Right cardiac atrium (tissue), 5 donors: ENCODE data around the gene ESPNL. TPM values are rescaled to one million over a fixed set of nuclear protein-coding genes. Genes with fewer than 3 reads are reported as not detected.

Source experiments
- ATAC-seq, 2 donors: fragments of 200-7000 bp; cut with Tn5 transposase; one replicate each; pipeline versions ENCODE4 v1.8.0 to v1.9.1; 2020; ENCODE audit warnings: moderate library complexity in 2 of 2, mild to moderate bottlenecking in 1 of 2
- DNase-seq, 3 donors: peaks; one replicate each; pipeline ENCODE4 v3.0.0-alpha.2; 2020
- H3K27ac ChIP-seq: one replicate; pipeline ENCODE4 v1.5.1; 2013; ENCODE audit warnings: mild to moderate bottlenecking, low read length, control low read depth, moderate library complexity
- H3K27me3 ChIP-seq: one replicate; pipeline ENCODE4 v1.6.1; 2013; ENCODE audit not compliant: control insufficient read depth, insufficient read depth
- H3K4me1 ChIP-seq: one replicate; pipeline ENCODE4 v1.6.1; 2013; ENCODE audit warnings: low read length; ENCODE audit not compliant: control insufficient read depth, insufficient read depth
- H3K4me3 ChIP-seq: one replicate; pipeline ENCODE4 v1.5.1; 2013; ENCODE audit warnings: low read length, control low read depth
- H3K9me3 ChIP-seq: one replicate; pipeline ENCODE4 v1.6.1; 2013; ENCODE audit warnings: low read length; ENCODE audit not compliant: control insufficient read depth
- WGBS: extraction: QIAGEN DNeasy Blood & Tissue Kit; methylation state at CpG from one replicate; pipeline ENCODE4 v1.1.7; 2013; 5-methylcytosine and 5-hydroxymethylcytosine counted together
- intact Hi-C, 4 donors: fragments of 100-400 bp; cut with DNase I; formaldehyde crosslinking; loops; one replicate each; pipeline versions ENCODE4 v1.11.0 to v1.14.0; 2022 to 2023
- polyA plus RNA-seq: library from polyadenylated mRNA; stranded (reverse); fragments of 200-250 nt; gene quantifications from one replicate; pipeline ENCODE4 v1.2.3, GENCODE V29; 2013
- total RNA-seq, 4 donors: library from RNA; stranded (reverse); fragmentation: NEBNext Ultra II Directional; extraction: Animal tissue kit (Norgen Biotek cat#: 25700); gene quantifications; one replicate each; pipeline ENCODE4 v1.2.1, GENCODE V29; 2021
- donor health status: healthy with polysubstance abuse.
- donor health status: DM: no; HTN: yes; CAD: no.
- donor health status: DM: no; HTN: no; CAD: no.
- donor health status: DM: no; HTN: yes; CAD: no; lungs with severe emphysema.
- donor health status: DM: yes; HTN: yes; CAD: no.

The ESPNL gene
- total and polyA plus RNA-seq, 5 donors, result 0.29 to 0.79 (median 0.57) TPM

GRCh38 chr2:238133499-238134392, 33.6 kb downstream of the ESPNL start:
- Histone ChIP-seq H3K4me1 (no peaks in the 10 kb centered on the region), H3K9me3 (no peaks in the 10 kb centered on the region), H3K27ac (no peak overlapping the region), H3K4me3 (no peak overlapping the region), H3K27me3 (no peaks in the 10 kb centered on the region)
- ATAC-seq (no peak), DNase-seq (peak; percentile 17 to 60 (median 51))
- WGBS, result 72% methylated on average over 14 of the region's 14 CpGs
- intact Hi-C loops, result no loop called here

- no peaks in the 10 kb centered on the region for H3K9me3 ChIP-seq
- no peak overlapping the region for H3K27ac ChIP-seq
- intact Hi-C loops, result no loop called here
- 89% methylated on average over 11 of the region's 11 CpGs for WGBS
- no peaks in the 10 kb centered on the region for H3K4me1 ChIP-seq
- H3K4me3 ChIP-seq, result no peak overlapping the region
- no peak for ATAC-seq
- H3K27me3 ChIP-seq, result no peaks in the 10 kb centered on the region
- peak in 2 of 3 donors; percentile 14 to 41 for DNase-seq
These were observed 34.2 kb downstream of the ESPNL start for GRCh38 chr2:238134393-238134785.

- no peaks in the 10 kb centered on the region for H3K4me1 ChIP-seq
- peak in 1 of 3 donors; percentile 23 for DNase-seq
- no peak overlapping the region for H3K4me3 ChIP-seq
- 84% methylated on average over 15 of the region's 15 CpGs for WGBS
- H3K9me3 ChIP-seq, result no peaks in the 10 kb centered on the region
- intact Hi-C loops, result no loop called here
- no peaks in the 10 kb centered on the region for H3K27me3 ChIP-seq
- ATAC-seq, result no peak
- no peak overlapping the region for H3K27ac ChIP-seq
These were observed 35.5 kb downstream of the ESPNL start for GRCh38 chr2:238135601-238136150.

GRCh38 chr2:238136820-238137537, 36.8 kb downstream of the ESPNL start:
- H3K4me3 ChIP-seq, result no peak overlapping the region
- 28% methylated on average over 14 of the region's 14 CpGs for WGBS
- H3K4me1 ChIP-seq, result no peaks in the 10 kb centered on the region
- H3K9me3 ChIP-seq, result no peaks in the 10 kb centered on the region
- no peaks in the 10 kb centered on the region for H3K27me3 ChIP-seq
- peak overlapping the region; percentile 33 for H3K27ac ChIP-seq
- peak; percentile 37 to 44 for ATAC-seq
- peak; percentile 68 to 87 (median 83) for DNase-seq
- intact Hi-C loops, result no loop called here

DNA sequence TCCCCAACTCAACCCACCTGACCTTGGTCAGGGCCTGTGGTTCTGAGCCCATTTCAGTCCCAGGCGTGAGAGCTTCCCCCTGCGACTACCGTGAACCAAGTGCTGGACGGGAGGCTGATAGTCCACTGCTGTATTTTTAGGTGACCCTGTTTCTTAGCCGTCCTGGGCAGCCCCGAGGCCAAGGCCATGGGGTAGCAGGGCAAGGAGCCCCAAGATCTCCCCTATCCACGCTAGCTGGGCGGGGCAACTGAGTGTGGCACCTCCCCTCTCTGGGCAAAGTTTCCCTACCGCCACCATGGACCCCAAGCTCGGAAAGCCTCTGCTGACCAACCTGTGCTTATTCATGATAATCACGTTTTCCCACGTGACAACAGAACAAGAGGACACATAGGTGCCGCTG, 37.7 kb downstream of the ESPNL start:
- no peak for ATAC-seq
- intact Hi-C loops, result no loop called here
- no peak for DNase-seq
- Histone ChIP-seq H3K4me1 (no peaks in the 10 kb centered on the region), H3K27ac (peak overlapping the region; percentile 32), H3K4me3 (no peak overlapping the region), H3K27me3 (no peaks in the 10 kb centered on the region), H3K9me3 (no peaks in the 10 kb centered on the region)
- 72% methylated on average over 13 of the region's 13 CpGs for WGBS

DNA sequence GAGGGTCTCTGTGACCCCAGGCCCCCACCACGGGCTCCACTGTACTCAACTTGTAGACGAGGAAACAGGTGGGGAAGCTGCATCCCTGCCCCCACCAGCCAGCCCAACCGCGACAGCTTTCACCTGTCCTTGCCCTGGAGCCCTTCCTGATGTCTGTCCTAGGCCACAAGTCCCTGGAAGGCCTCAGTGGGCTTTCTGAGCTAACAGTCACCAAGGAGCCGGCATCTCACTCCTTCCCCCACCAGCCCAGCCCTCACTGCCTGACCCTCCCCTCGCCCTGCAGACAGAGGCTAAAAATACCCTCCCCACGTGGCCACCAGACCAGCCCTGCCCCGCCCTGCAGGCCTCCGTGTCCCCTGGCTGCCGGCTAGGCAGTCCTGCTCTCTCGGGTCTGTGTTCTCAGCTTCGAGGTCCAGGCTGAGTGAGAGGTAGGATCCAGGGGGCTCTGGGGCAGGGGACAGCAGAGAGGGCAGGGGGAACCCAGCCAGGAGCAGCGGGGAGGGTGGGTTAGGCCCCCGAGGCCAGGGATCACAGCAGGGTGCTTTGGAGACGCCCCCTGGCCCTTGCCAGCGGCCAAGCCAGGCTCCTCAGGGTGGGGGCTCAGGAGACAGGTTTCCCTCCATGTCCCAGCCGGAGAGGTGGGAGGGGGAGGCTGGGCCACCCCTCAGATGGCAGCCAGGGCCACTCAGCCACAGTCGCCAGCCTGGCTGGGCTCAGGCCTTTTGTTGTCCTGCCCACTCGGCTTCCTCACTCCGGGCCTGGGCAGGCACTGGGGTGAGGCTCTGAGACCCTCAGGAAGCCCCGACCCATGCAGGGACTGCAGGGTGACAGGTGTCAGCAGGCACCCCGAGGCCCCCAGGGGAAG, 38.4 kb downstream of the ESPNL start, which contains the start of gene KLHL30:
KLHL30 (plus strand) TSS at position 338 of the 865 bp plus-strand sequence. CDS start 2,087 bp downstream, outside the sequence.
- Histone ChIP-seq H3K9me3 (no peaks in the 10 kb centered on the region), H3K27ac (peak within 1 kb of the TSS; percentile 57), H3K4me3 (no peak within 1 kb of the TSS), H3K27me3 (no peaks in the 10 kb centered on the region), H3K4me1 (no peaks in the 10 kb centered on the region)
- 46% methylated on average over 22 of the region's 22 CpGs for WGBS
- peak in 2 of 3 donors; percentile 80 to 89 for DNase-seq
- intact Hi-C loops, result no loop called here
- ATAC-seq, result peak; percentile 75 to 81

DNA sequence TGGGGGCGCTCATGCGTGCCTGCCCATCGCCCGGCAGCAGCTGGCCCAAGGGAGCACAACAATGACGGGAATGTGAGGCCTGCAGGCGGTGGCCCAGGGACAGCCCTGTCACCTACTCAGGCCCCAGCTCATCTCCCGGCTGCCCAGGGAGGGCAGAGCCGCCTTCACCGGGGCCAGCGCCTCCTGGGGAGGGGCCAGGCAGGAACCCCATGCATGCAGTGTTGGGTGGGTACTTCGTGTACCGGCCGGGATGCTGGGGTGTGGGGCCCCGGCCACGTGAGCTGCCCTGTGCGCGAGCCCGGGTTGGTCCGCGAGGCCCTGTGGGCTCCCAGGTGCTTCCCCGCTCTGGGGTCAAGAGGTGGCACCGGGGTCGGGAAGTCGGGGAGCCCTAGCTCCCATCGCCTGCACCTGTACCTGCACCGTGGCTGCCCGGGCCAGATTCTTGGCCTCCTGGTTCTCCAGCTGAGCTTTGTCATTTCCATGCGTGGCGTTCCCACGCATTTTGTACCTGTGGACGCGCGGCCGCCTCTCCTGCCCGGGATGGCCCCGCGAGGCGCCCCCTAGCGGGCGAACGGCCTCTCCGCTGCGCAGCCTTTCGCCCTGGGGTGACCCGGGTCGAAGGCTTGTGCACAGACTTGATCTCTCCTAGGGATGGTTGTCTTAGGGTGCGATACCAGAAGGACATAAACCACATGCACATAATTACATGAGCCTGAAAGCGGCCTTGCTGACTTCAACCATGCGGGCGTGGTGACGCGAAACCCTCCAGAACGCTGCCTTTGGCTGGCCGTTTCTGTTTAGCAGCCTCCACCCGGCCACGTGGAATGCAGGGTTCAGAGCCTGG, 39.3 kb downstream of the ESPNL start:
- 50% methylated on average over 56 of the region's 56 CpGs for WGBS
- no peaks in the 10 kb centered on the region for H3K27me3 ChIP-seq
- intact Hi-C loops, result no loop called here
- peak overlapping the region; percentile 57 for H3K27ac ChIP-seq
- DNase-seq (peak in 2 of 3 donors; percentile 67 to 80), ATAC-seq (peak; percentile 41 to 58)
- no peaks in the 10 kb centered on the region for H3K9me3 ChIP-seq
- no peak overlapping the region for H3K4me3 ChIP-seq
- H3K4me1 ChIP-seq, result no peaks in the 10 kb centered on the region

- 82% methylated on average over 7 of the region's 7 CpGs for WGBS
- Histone ChIP-seq H3K27ac (no peak overlapping the region), H3K9me3 (no peaks in the 10 kb centered on the region), H3K4me3 (no peak overlapping the region), H3K4me1 (no peaks in the 10 kb centered on the region), H3K27me3 (no peaks in the 10 kb centered on the region)
- DNase-seq (peak in 1 of 3 donors; percentile 47), ATAC-seq (no peak)
- intact Hi-C loops, result no loop called here
These were observed 39.9 kb downstream of the ESPNL start for GRCh38 chr2:238140040-238140439.

- Histone ChIP-seq H3K27ac (no peak overlapping the region), H3K9me3 (no peaks in the 10 kb centered on the region), H3K4me3 (no peak overlapping the region), H3K4me1 (no peaks in the 10 kb centered on the region), H3K27me3 (no peaks in the 10 kb centered on the region)
- DNase-seq, result peak in 1 of 3 donors; percentile 56
- intact Hi-C loops, result no loop called here
- ATAC-seq, result no peak
- WGBS, result 90% methylated on average over 60 of the region's 60 CpGs
These were observed 40.8 kb downstream of the ESPNL start for GRCh38 chr2:238140721-238141540.
